GM23338 (cell line): ENCODE data around the gene ILKAP. TPM values are rescaled to one million over a fixed set of nuclear protein-coding genes. Genes with fewer than 3 reads are reported as not detected.

Source experiments
- ATAC-seq: fragments of 200-7000 bp; cut with Tn5 transposase; 3 replicates; pipeline ENCODE4 v1.9.1; 2020
- DNase-seq: peaks from one replicate; pipeline ENCODE4 v3.0.0-alpha.2; 2015; ENCODE audit warnings: low spot score
- H2AFZ ChIP-seq: fragments of 200-600 bp; sonication (generic); 2 replicates; pipeline ENCODE4 v1.8.0; 2016; ENCODE audit warnings: antibody characterized with exemption, mild to moderate bottlenecking, moderate library complexity
- H3F3A ChIP-seq: fragments of 200-600 bp; sonication (generic); replicated peaks from 2 replicates; pipeline ENCODE4 v1.8.0; 2017; ENCODE audit warnings: antibody characterized with exemption, mixed run types, low read depth
- H3K27ac ChIP-seq: fragments of 200-600 bp; sonication (generic); 2 replicates; pipeline ENCODE4 v1.6.1; 2016; ENCODE audit warnings: low read depth
- H3K27me3 ChIP-seq: fragments of 200-600 bp; sonication (generic); 2 replicates; pipeline ENCODE4 v1.8.0; 2016; ENCODE audit warnings: mild to moderate bottlenecking, mixed run types, moderate library complexity; ENCODE audit not compliant: insufficient read depth
- H3K36me3 ChIP-seq: fragments of 200-600 bp; sonication (generic); 2 replicates; pipeline ENCODE4 v1.8.0; 2016; ENCODE audit warnings: mild to moderate bottlenecking; ENCODE audit not compliant: insufficient read depth
- H3K4me1 ChIP-seq: fragments of 200-600 bp; sonication (generic); 2 replicates; pipeline ENCODE4 v1.8.0; 2016; ENCODE audit warnings: mild to moderate bottlenecking, moderate library complexity; ENCODE audit not compliant: insufficient read depth
- H3K4me2 ChIP-seq: fragments of 200-600 bp; sonication (generic); 2 replicates; pipeline ENCODE4 v1.7.1; 2017; ENCODE audit warnings: mixed run types
- H3K4me3 ChIP-seq: fragments of 200-600 bp; sonication (generic); 2 replicates; pipeline ENCODE4 v1.6.1; 2016; ENCODE audit warnings: mixed run types
- H3K79me2 ChIP-seq: fragments of 200-600 bp; sonication (generic); replicated peaks from 2 replicates; pipeline ENCODE4 v1.8.0; 2017; ENCODE audit warnings: mild to moderate bottlenecking; ENCODE audit not compliant: insufficient read depth
- H3K9me2 ChIP-seq: fragments of 200-600 bp; sonication (generic); 2 replicates; pipeline ENCODE4 v1.8.0; 2017; ENCODE audit not compliant: insufficient read depth
- H4K20me1 ChIP-seq: fragments of 200-600 bp; sonication (generic); replicated peaks from 2 replicates; pipeline ENCODE4 v1.8.0; 2017; ENCODE audit warnings: mild to moderate bottlenecking; ENCODE audit not compliant: insufficient read depth
- H3K27ac Mint-ChIP-seq: 2 replicates; pipeline ENCODE4 v1.8.0; 2020; ENCODE audit warnings: inconsistent platforms, mild to moderate bottlenecking, moderate library complexity, mixed read lengths
- H3K27me3 Mint-ChIP-seq: 3 replicates; pipeline ENCODE4 v1.8.0; 2022; ENCODE audit warnings: low read depth, mild to moderate bottlenecking, moderate library complexity, mixed read lengths, inconsistent platforms; ENCODE audit not compliant: insufficient read depth, poor library complexity
- H3K36me3 Mint-ChIP-seq: 3 replicates; pipeline ENCODE4 v1.8.0; 2021; ENCODE audit warnings: low read depth, mild to moderate bottlenecking, inconsistent platforms, moderate library complexity, mixed read lengths
- H3K4me1 Mint-ChIP-seq: 3 replicates; pipeline ENCODE4 v1.8.0; 2020; ENCODE audit warnings: mild to moderate bottlenecking, inconsistent platforms, mixed read lengths
- H3K4me3 Mint-ChIP-seq: 3 replicates; pipeline ENCODE4 v1.8.0; 2021; ENCODE audit warnings: moderate library complexity, mild to moderate bottlenecking, inconsistent platforms, mixed read lengths
- H3K9me3 Mint-ChIP-seq: 3 replicates; pipeline ENCODE4 v1.8.0; 2020; ENCODE audit warnings: moderate library complexity, mild to moderate bottlenecking, inconsistent platforms, mixed read lengths
- CREB1 ChIP-seq: fragments of 250-450 bp; sonication (Bioruptor Pico); IDR thresholded peaks from 2 replicates; pipeline ENCODE4 v1.5.0; 2020; ENCODE audit warnings: low read depth, mild to moderate bottlenecking, moderate library complexity
- CTCF ChIP-seq, 2 experiments: fragments of 200-600 bp in 1 of 2; sonication (generic) in 1 of 2; conservative IDR thresholded peaks; 2 replicates each; pipeline versions ENCODE4 v1.5.1 to v1.6.1; 2016 to 2017; ENCODE audit warnings: antibody characterized with exemption in 2 of 2, low read depth in 2 of 2, mild to moderate bottlenecking in 2 of 2, moderate library complexity in 1 of 2
- ETS1 ChIP-seq: IDR thresholded peaks from 2 replicates; pipeline ENCODE4 v1.6.1; 2016; ENCODE audit warnings: antibody characterized with exemption
- EZH2 ChIP-seq: fragments of 200-600 bp; sonication (generic); IDR thresholded peaks from one replicate; pipeline ENCODE4 v1.8.0; 2017; ENCODE audit warnings: antibody characterized with exemption, mild to moderate bottlenecking, low read depth; ENCODE audit not compliant: unreplicated experiment
- EZH2phosphoT487 ChIP-seq: fragments of 200-600 bp; sonication (generic); IDR thresholded peaks from one replicate; pipeline ENCODE4 v1.8.1; 2018; ENCODE audit warnings: antibody characterized with exemption; ENCODE audit not compliant: unreplicated experiment
- JUNB ChIP-seq: IDR thresholded peaks from one replicate; pipeline ENCODE4 v1.6.1; 2016; ENCODE audit warnings: antibody characterized with exemption; ENCODE audit not compliant: unreplicated experiment
- NANOG ChIP-seq: IDR thresholded peaks from 2 replicates; pipeline ENCODE4 v1.6.1; 2016; ENCODE audit warnings: antibody characterized with exemption, borderline replicate concordance
- POLR2AphosphoS5 ChIP-seq: IDR thresholded peaks from 2 replicates; pipeline ENCODE4 v1.6.1; 2016; ENCODE audit warnings: antibody characterized with exemption, low read depth
- REST ChIP-seq: IDR thresholded peaks from one replicate; pipeline ENCODE4 v1.6.1; 2018; ENCODE audit warnings: antibody characterized with exemption; ENCODE audit not compliant: unreplicated experiment
- STAT1 ChIP-seq: IDR thresholded peaks from one replicate; pipeline ENCODE4 v1.6.1; 2016; ENCODE audit warnings: antibody characterized with exemption; ENCODE audit not compliant: unreplicated experiment
- ZNF114 ChIP-seq: fragments of 250-450 bp; sonication (Bioruptor Pico); IDR thresholded peaks from 2 replicates; pipeline ENCODE4 v1.5.0; 2020; ENCODE audit warnings: mild to moderate bottlenecking, moderate library complexity
- ZNF331 ChIP-seq: fragments of 250-450 bp; sonication (Bioruptor Pico); IDR thresholded peaks from 2 replicates; pipeline ENCODE4 v1.5.0; 2020; ENCODE audit warnings: low read depth, mild to moderate bottlenecking, moderate library complexity
- ZNF462 ChIP-seq: fragments of 250-450 bp; sonication (Bioruptor Pico); IDR thresholded peaks from 2 replicates; pipeline ENCODE4 v1.5.0; 2020; ENCODE audit warnings: mild to moderate bottlenecking, moderate library complexity
- polyA plus RNA-seq: library from polyadenylated mRNA; unstranded; fragments of >200 nt; fragmentation: Nextera tagmentation; extraction: Ambion mirVana; gene quantifications from 2 replicates; pipeline ENCODE4 v1.2.1, GENCODE V29; 2016
- total RNA-seq: library from RNA; depleted of rRNA; stranded (reverse); fragments of >200 nt; shearing (Covaris generic); gene quantifications from 2 replicates; pipeline ENCODE4 v1.2.3, GENCODE V29; 2014

ILKAP gene
- total and polyA plus RNA-seq, 2 experiments from 2014 or later, result 17.0 to 35.9 TPM

- H3K4me3 ChIP-seq, result no peak overlapping the region
- ATAC-seq, result no peak
- no peaks in the 10 kb centered on the region for H3K27me3 ChIP-seq
- peaks cover 11% of the 10 kb centered on the region for H3K27me3 Mint-ChIP-seq
- TF ChIP-seq JUNB (no peak), EZH2 (no peak), CTCF (conservative IDR thresholded peaks at IDR 0.05; ENCODE audit: low read depth in 2 of 2) (no peak), POLR2AphosphoS5 (no peak), STAT1 (no peak), ZNF114 (CRISPR knock-in tag) (no peak), ETS1 (no peak), ZNF462 (CRISPR knock-in tag) (no peak), REST (no peak), EZH2phosphoT487 (no peak), NANOG (no peak), CREB1 (no peak), ZNF331 (CRISPR knock-in tag) (no peak)
- no peak overlapping the region for H2AFZ ChIP-seq
- no peaks in the 10 kb centered on the region for H3K4me1 ChIP-seq
- H3F3A ChIP-seq, result peaks cover 8% of the 10 kb centered on the region; the same call in 1 of the 2 replicates
- H4K20me1 ChIP-seq, result no peaks in the 10 kb centered on the region
- no peaks in the 10 kb centered on the region for H3K9me2 ChIP-seq
- H3K4me2 ChIP-seq, result no peak overlapping the region
- no peaks in the 10 kb centered on the region for H3K36me3 Mint-ChIP-seq
- H3K27ac Mint-ChIP-seq, result no peak overlapping the region
- H3K36me3 ChIP-seq, result no peaks in the 10 kb centered on the region
- H3K4me3 Mint-ChIP-seq, result no peak overlapping the region
- no peak for DNase-seq
- H3K4me1 Mint-ChIP-seq, result no peaks in the 10 kb centered on the region
- H3K79me2 ChIP-seq, result no peaks in the 10 kb centered on the region
- no peak overlapping the region for H3K27ac ChIP-seq
- H3K9me3 Mint-ChIP-seq, result 0 out of 3 replicates have a peak, but pooled peaks cover 4% of the 10 kb centered on the region
Observed at GRCh38 chr2:238121511-238122286, 81.8 kb downstream of the ILKAP start.
